H9 (cell line): ENCODE results near the gene NF1. TPM values are rescaled to one million over a fixed set of nuclear protein-coding genes. Genes with fewer than 3 reads are reported as not detected.

Experiments used
- DNase-seq: peaks from one replicate; pipeline ENCODE4 v3.0.0-alpha.2; 2017
- H2AFZ ChIP-seq: one replicate; pipeline ENCODE4 v1.6.1; 2013; ENCODE audit warnings: mild to moderate bottlenecking, low read length, control low read depth, moderate library complexity
- H2AK5ac ChIP-seq: 2 replicates; pipeline ENCODE4 v1.6.1; 2013; ENCODE audit warnings: low read length, control low read depth, mixed read lengths; ENCODE audit not compliant: insufficient read length
- H2BK120ac ChIP-seq: one replicate; pipeline ENCODE4 v1.6.1; 2013; ENCODE audit warnings: low read depth, mild to moderate bottlenecking, low read length, control low read depth, inconsistent platforms; ENCODE audit not compliant: poor library complexity, severe bottlenecking
- H2BK12ac ChIP-seq: 2 replicates; pipeline ENCODE4 v1.6.1; 2013; ENCODE audit warnings: low read length, control low read depth, mixed read lengths, low read depth; ENCODE audit not compliant: insufficient read length
- H2BK15ac ChIP-seq: 2 replicates; pipeline ENCODE4 v1.6.1; 2013; ENCODE audit warnings: low read depth, low read length, control low read depth
- H2BK20ac ChIP-seq: one replicate; pipeline ENCODE4 v1.6.1; 2013; ENCODE audit warnings: low read depth, mild to moderate bottlenecking, low read length, control low read depth, inconsistent platforms; ENCODE audit not compliant: poor library complexity, severe bottlenecking
- H2BK5ac ChIP-seq: 2 replicates; pipeline ENCODE4 v1.6.1; 2013; ENCODE audit warnings: low read length, control low read depth, mixed read lengths; ENCODE audit not compliant: insufficient read length
- H3K14ac ChIP-seq: 2 replicates; pipeline ENCODE4 v1.6.1; 2013; ENCODE audit warnings: low read length, control low read depth; ENCODE audit not compliant: insufficient read depth
- H3K18ac ChIP-seq: 2 replicates; pipeline ENCODE4 v1.6.1; 2013; ENCODE audit warnings: low read depth, mild to moderate bottlenecking, mixed read lengths, low read length, control low read depth; ENCODE audit not compliant: insufficient read length
- H3K23ac ChIP-seq: 2 replicates; pipeline ENCODE4 v1.6.1; 2013; ENCODE audit warnings: low read length, control low read depth, mixed read lengths, low read depth; ENCODE audit not compliant: insufficient read length
- H3K23me2 ChIP-seq: 2 replicates; pipeline ENCODE4 v1.6.1; 2013; ENCODE audit warnings: low read depth, mild to moderate bottlenecking, mixed read lengths, low read length, control low read depth; ENCODE audit not compliant: insufficient read length, poor library complexity, severe bottlenecking
- H3K27ac ChIP-seq: 2 replicates; pipeline ENCODE4 v1.5.1; 2013; ENCODE audit warnings: low read length, control low read depth, mixed read lengths, low read depth; ENCODE audit not compliant: insufficient read length
- H3K27me3 ChIP-seq: 2 replicates; pipeline ENCODE4 v1.6.1; 2013; ENCODE audit warnings: low read length, control low read depth, inconsistent platforms; ENCODE audit not compliant: insufficient read depth
- H3K4ac ChIP-seq: 2 replicates; pipeline ENCODE4 v1.6.1; 2013; ENCODE audit warnings: low read depth, mild to moderate bottlenecking, control low read depth, inconsistent platforms, low read length, moderate library complexity
- H3K4me1 ChIP-seq: 2 replicates; pipeline ENCODE4 v1.6.1; 2013; ENCODE audit warnings: low read length, control low read depth, inconsistent platforms; ENCODE audit not compliant: insufficient read depth
- H3K4me2 ChIP-seq: 2 replicates; pipeline ENCODE4 v1.6.1; 2013; ENCODE audit warnings: low read length, control low read depth, mixed read lengths; ENCODE audit not compliant: insufficient read length, insufficient read depth
- H3K56ac ChIP-seq: 2 replicates; pipeline ENCODE4 v1.6.1; 2013; ENCODE audit warnings: low read depth, mild to moderate bottlenecking, mixed read lengths, low read length, control low read depth; ENCODE audit not compliant: insufficient read length
- H3K79me1 ChIP-seq: 2 replicates; pipeline ENCODE4 v1.6.1; 2013; ENCODE audit warnings: low read depth, mild to moderate bottlenecking, moderate library complexity, low read length, control low read depth, inconsistent platforms; ENCODE audit not compliant: insufficient read depth, poor library complexity, severe bottlenecking
- H3K79me2 ChIP-seq: 2 replicates; pipeline ENCODE4 v1.6.1; 2013; ENCODE audit warnings: low read length, control low read depth, inconsistent platforms; ENCODE audit not compliant: insufficient read depth
- H3K9ac ChIP-seq: 2 replicates; pipeline ENCODE4 v1.6.1; 2013; ENCODE audit warnings: low read length, control low read depth, mixed read lengths; ENCODE audit not compliant: insufficient read length; ENCODE audit errors: extremely low read depth
- H3K9me3 ChIP-seq: one replicate; pipeline ENCODE4 v1.6.1; 2013; ENCODE audit warnings: low read depth, low read length, inconsistent platforms; ENCODE audit not compliant: control insufficient read depth
- H3T11ph ChIP-seq: one replicate; pipeline ENCODE4 v1.6.1; 2013; ENCODE audit warnings: mild to moderate bottlenecking, low read length, control low read depth, inconsistent platforms
- H4K20me1 ChIP-seq: one replicate; pipeline ENCODE4 v1.6.1; 2013; ENCODE audit not compliant: control insufficient read depth, insufficient read length, insufficient read depth
- H4K5ac ChIP-seq: 2 replicates; pipeline ENCODE4 v1.6.1; 2013; ENCODE audit warnings: low read depth, mild to moderate bottlenecking, mixed read lengths, low read length, control low read depth; ENCODE audit not compliant: insufficient read length
- H4K8ac ChIP-seq: replicated peaks from 2 replicates; pipeline ENCODE4 v1.6.1; 2013; ENCODE audit warnings: low read length, control low read depth, mixed read lengths, low read depth; ENCODE audit not compliant: insufficient read length
- H4K91ac ChIP-seq: 2 replicates; pipeline ENCODE4 v1.6.1; 2013; ENCODE audit warnings: low read depth, mild to moderate bottlenecking, moderate library complexity, mixed read lengths, low read length, control low read depth; ENCODE audit not compliant: insufficient read length
- H3K27ac Mint-ChIP-seq, 3 experiments: 2 replicates in 2 of 3; 3 replicates in 1 of 3; pipeline ENCODE4 v1.8.0; 2020 to 2021; ENCODE audit warnings: mixed read lengths in 3 of 3, mild to moderate bottlenecking in 1 of 3, moderate library complexity in 1 of 3
- H3K27me3 Mint-ChIP-seq: 2 replicates; pipeline ENCODE4 v1.8.0; 2021; ENCODE audit warnings: low read depth, mild to moderate bottlenecking, moderate library complexity, mixed read lengths
- H3K36me3 Mint-ChIP-seq, 3 experiments: 2 replicates in 2 of 3; 3 replicates in 1 of 3; pipeline ENCODE4 v1.8.0; 2020 to 2021; ENCODE audit warnings: low read depth in 3 of 3, mixed read lengths in 3 of 3; ENCODE audit not compliant: insufficient read depth in 1 of 3
- H3K4me1 Mint-ChIP-seq, 2 experiments: 2 replicates each; pipeline ENCODE4 v1.8.0; 2020; ENCODE audit warnings: mixed read lengths in 2 of 2
- H3K4me3 Mint-ChIP-seq, 2 experiments: 2 replicates in 1 of 2; 3 replicates in 1 of 2; pipeline ENCODE4 v1.8.0; 2020 to 2021; ENCODE audit warnings: mild to moderate bottlenecking in 2 of 2, mixed read lengths in 2 of 2, moderate library complexity in 1 of 2
- H3K9me3 Mint-ChIP-seq, 2 experiments: 2 replicates in 1 of 2; 3 replicates in 1 of 2; pipeline ENCODE4 v1.8.0; 2020; ENCODE audit warnings: mild to moderate bottlenecking in 2 of 2, mixed read lengths in 2 of 2, moderate library complexity in 1 of 2
- CTCF ChIP-seq: fragments of 200-600 bp; sonication (generic); conservative IDR thresholded peaks from 3 replicates; pipeline ENCODE4 v1.8.0; 2021; ENCODE audit warnings: antibody characterized with exemption, mild to moderate bottlenecking
- WGBS: extraction: QIAGEN DNeasy Blood & Tissue Kit; methylation state at CpG from one replicate; pipeline ENCODE4 v1.1.7; 2013; ENCODE audit warnings: missing lambda C conversion rate, low lambda C conversion rate, mixed read lengths; ENCODE audit not compliant: insufficient read length; ENCODE audit errors: extremely low coverage; 5-methylcytosine and 5-hydroxymethylcytosine counted together
- total RNA-seq: library from RNA; stranded (reverse); gene quantifications from 2 replicates; pipeline ENCODE4 v1.2.1, GENCODE V29; 2021

NF1 gene
- total RNA-seq, 1 experiment from 2014 or later = 38.1 TPM

GRCh38 chr17:31294231-31294630, 199.5 kb downstream of the NF1 start:
- TF ChIP-seq CTCF = no peak
- peaks cover 16% of the 10 kb centered on the region in 2 experiments for H3K4me1 Mint-ChIP-seq
- H3K4me3 Mint-ChIP-seq = no peak overlapping the region
- Histone ChIP-seq H3K79me1 (no peaks in the 10 kb centered on the region), H3K14ac (no peak overlapping the region), H3K4ac (no peak overlapping the region), H3K18ac (no peak overlapping the region), H3T11ph (no peak overlapping the region), H3K27ac (no peak overlapping the region), H3K4me1 (no peaks in the 10 kb centered on the region), H3K9ac (no peak overlapping the region), H3K56ac (no peak overlapping the region), H3K79me2 (no peaks in the 10 kb centered on the region), H2BK20ac (no peak overlapping the region), H2AK5ac (no peak overlapping the region), H2BK120ac (no peak overlapping the region), H2BK15ac (no peak overlapping the region), H2BK5ac (no peak overlapping the region), H2AFZ (no peak overlapping the region), H4K91ac (no peak overlapping the region), H3K23me2 (no peaks in the 10 kb centered on the region), H3K9me3 (no peaks in the 10 kb centered on the region), H3K23ac (no peak overlapping the region), H4K8ac (no peak overlapping the region), H4K20me1 (no peaks in the 10 kb centered on the region), H4K5ac (no peak overlapping the region), H2BK12ac (no peak overlapping the region), H3K4me2 (no peak overlapping the region), H3K27me3 (no peaks in the 10 kb centered on the region)
- H3K27ac Mint-ChIP-seq = no peak overlapping the region
- no CpG with 5 or more reads among the region's 3 CpGs for WGBS
- no peak for DNase-seq
- no peaks in the 10 kb centered on the region for H3K27me3 Mint-ChIP-seq
- H3K9me3 Mint-ChIP-seq = no peaks in the 10 kb centered on the region
- peaks cover 0 to 4% (median 0%) of the 10 kb centered on the region in 3 experiments; a peak in 1 of 7 replicates for H3K36me3 Mint-ChIP-seq
